Liver (tissue), 9 donors: Measurements from ENCODE around the gene IFNAR1. TPM values are rescaled to one million over a fixed set of nuclear protein-coding genes. Genes with fewer than 3 reads are reported as not detected.

Experiments
- DNase-seq: peaks from one replicate; pipeline ENCODE4 v3.0.0-alpha.2; 2017; ENCODE audit warnings: low spot score
- H3K27ac ChIP-seq, 2 donors: one replicate each; pipeline ENCODE4 v1.7.0; 2013; ENCODE audit warnings: inconsistent platforms in 2 of 2, low read length in 2 of 2, control low read depth in 1 of 2, low read depth in 1 of 2, mild to moderate bottlenecking in 1 of 2
- H3K27me3 ChIP-seq, 4 donors: one replicate each; pipeline versions ENCODE4 v1.6.1 to v1.7.0; 2013; ENCODE audit warnings: low read length in 3 of 4, inconsistent platforms in 1 of 4, mild to moderate bottlenecking in 1 of 4, moderate library complexity in 1 of 4; ENCODE audit not compliant: control insufficient read depth in 4 of 4, insufficient read depth in 4 of 4
- H3K36me3 ChIP-seq, 4 donors: one replicate each; pipeline versions ENCODE4 v1.6.1 to v1.7.0; 2013; ENCODE audit warnings: low read length in 3 of 4, mild to moderate bottlenecking in 3 of 4, low read depth in 1 of 4, moderate library complexity in 1 of 4; ENCODE audit not compliant: control insufficient read depth in 4 of 4, insufficient read depth in 3 of 4
- H3K4me1 ChIP-seq, 4 donors: one replicate each; pipeline versions ENCODE4 v1.6.1 to v1.7.0; 2013; ENCODE audit warnings: low read length in 3 of 4, mild to moderate bottlenecking in 3 of 4, moderate library complexity in 1 of 4; ENCODE audit not compliant: control insufficient read depth in 4 of 4, insufficient read depth in 4 of 4
- H3K4me3 ChIP-seq, 3 donors: one replicate each; pipeline versions ENCODE4 v1.6.1 to v1.7.0; 2013; ENCODE audit warnings: low read length in 3 of 3, control low read depth in 1 of 3, low read depth in 1 of 3, mild to moderate bottlenecking in 1 of 3
- H3K9ac ChIP-seq, 2 donors: one replicate each; pipeline ENCODE4 v1.7.0; 2013; ENCODE audit warnings: low read length in 2 of 2, mild to moderate bottlenecking in 2 of 2, moderate library complexity in 2 of 2, control low read depth in 1 of 2, low read depth in 1 of 2
- H3K9me3 ChIP-seq, 4 donors: one replicate each; pipeline versions ENCODE4 v1.6.1 to v1.7.0; 2013; ENCODE audit warnings: low read length in 3 of 4; ENCODE audit not compliant: control insufficient read depth in 4 of 4
- ATF3 ChIP-seq: IDR thresholded peaks from 2 replicates; pipeline ENCODE4 v1.6.1; 2016; ENCODE audit warnings: antibody characterized with exemption
- CTCF ChIP-seq: fragments of 150-350 bp; IDR thresholded peaks from 2 replicates; pipeline ENCODE4 v1.5.1; 2017; ENCODE audit warnings: improper control_type of control experiment, low read depth, low read length; ENCODE audit not compliant: missing input control
- EGR1 ChIP-seq, 2 donors: IDR thresholded peaks; 2 replicates each; pipeline ENCODE4 v1.6.1; 2016 to 2018; ENCODE audit warnings: antibody characterized with exemption in 2 of 2, low read depth in 2 of 2
- FOXA1 ChIP-seq: IDR thresholded peaks from 2 replicates; pipeline ENCODE4 v1.6.1; 2016; ENCODE audit warnings: antibody characterized with exemption
- FOXA2 ChIP-seq: IDR thresholded peaks from 2 replicates; pipeline ENCODE4 v1.6.1; 2016; ENCODE audit warnings: antibody characterized with exemption
- GABPA ChIP-seq, 2 donors: IDR thresholded peaks in 1 of 2; conservative IDR thresholded peaks in 1 of 2; 2 replicates each; pipeline ENCODE4 v1.6.1; 2016; ENCODE audit warnings: antibody characterized with exemption in 2 of 2, mild to moderate bottlenecking in 1 of 2, moderate library complexity in 1 of 2
- HNF4A ChIP-seq, 2 donors: conservative IDR thresholded peaks; 2 replicates each; pipeline ENCODE4 v1.6.1; 2016; ENCODE audit warnings: antibody characterized with exemption in 2 of 2, mild to moderate bottlenecking in 2 of 2
- HNF4G ChIP-seq: IDR thresholded peaks from 2 replicates; pipeline ENCODE4 v1.6.1; 2016; ENCODE audit warnings: antibody characterized with exemption
- JUND ChIP-seq, 2 donors: IDR thresholded peaks; 2 replicates each; pipeline ENCODE4 v1.6.1; 2016; ENCODE audit warnings: antibody characterized with exemption in 2 of 2
- MAX ChIP-seq: IDR thresholded peaks from 2 replicates; pipeline ENCODE4 v1.6.1; 2016; ENCODE audit warnings: antibody characterized with exemption
- NR2F2 ChIP-seq: IDR thresholded peaks from 2 replicates; pipeline ENCODE4 v1.6.1; 2016; ENCODE audit warnings: antibody characterized with exemption
- RAD21 ChIP-seq, 2 donors: IDR thresholded peaks; 2 replicates each; pipeline ENCODE4 v1.6.1; 2016; ENCODE audit warnings: antibody characterized with exemption in 2 of 2, mild to moderate bottlenecking in 2 of 2
- REST ChIP-seq: IDR thresholded peaks from 2 replicates; pipeline ENCODE4 v1.6.1; 2016; ENCODE audit warnings: antibody characterized with exemption, mild to moderate bottlenecking
- RXRA ChIP-seq, 2 donors: IDR thresholded peaks; 2 replicates each; pipeline ENCODE4 v1.6.1; 2017 to 2018; ENCODE audit warnings: antibody characterized with exemption in 2 of 2, mild to moderate bottlenecking in 1 of 2
- SP1 ChIP-seq: IDR thresholded peaks from 2 replicates; pipeline ENCODE4 v1.6.1; 2018; ENCODE audit warnings: antibody characterized with exemption, mild to moderate bottlenecking
- TAF1 ChIP-seq: conservative IDR thresholded peaks from 2 replicates; pipeline ENCODE4 v1.6.1; 2016; ENCODE audit warnings: antibody characterized with exemption, mild to moderate bottlenecking
- YY1 ChIP-seq: IDR thresholded peaks from 2 replicates; pipeline ENCODE4 v1.6.1; 2016; ENCODE audit warnings: antibody characterized with exemption, mild to moderate bottlenecking
- ZBTB33 ChIP-seq: IDR thresholded peaks from 2 replicates; pipeline ENCODE4 v1.6.1; 2016; ENCODE audit warnings: antibody characterized with exemption
- WGBS: extraction: QIAGEN DNeasy Blood & Tissue Kit; methylation state at CpG from one replicate; pipeline ENCODE4 v1.1.7; 2013; 5-methylcytosine and 5-hydroxymethylcytosine counted together
- polyA plus RNA-seq, 2 donors: library from polyadenylated mRNA; stranded (reverse) in 1 of 2; unstranded in 1 of 2; fragments of 200-250 nt in 1 of 2; fragments of >200 nt in 1 of 2; fragmentation: Nextera tagmentation in 1 of 2; extraction: Ambion mirVana in 1 of 2; gene quantifications; one replicate each; pipeline versions ENCODE4 v1.2.1 to v1.2.3, GENCODE V29; 2013 to 2015
- total RNA-seq, 2 donors: library from RNA; depleted of rRNA; stranded (reverse); fragments of >200 nt; gene quantifications; one replicate each; pipeline ENCODE4 v1.2.3, GENCODE V29; 2014
- donor health status: healthy.
- donor health status: healthy.
- donor health status: healthy.
- donor health status: healthy.
- donor health status: healthy.

The IFNAR1 gene
- total and polyA plus RNA-seq, 4 donors = 31.1 to 54.3 (median 46.2) TPM

- no peak for TF ChIP-seq MAX
- no peak for TF ChIP-seq JUND (IDR thresholded peaks at IDR 0.05)
- TF ChIP-seq SP1 = no peak
- no peak for TF ChIP-seq FOXA2
- TF ChIP-seq ZBTB33 = no peak
- no peak for TF ChIP-seq RXRA (IDR thresholded peaks at IDR 0.05)
- TF ChIP-seq RAD21 (IDR thresholded peaks at IDR 0.05) = no peak
- TF ChIP-seq YY1 = no peak
- Histone ChIP-seq H3K9ac (peak within 1 kb of the TSS; percentile 61 to 80), H3K9me3 (no peaks in the 10 kb centered on the region), H3K4me1 (peaks cover 3 to 16% (median 13%) of the 10 kb centered on the region in 4 donors), H3K27ac (peak within 1 kb of the TSS; percentile 89 to 95), H3K27me3 (no peaks in the 10 kb centered on the region), H3K36me3 (no peaks in the 10 kb centered on the region), H3K4me3 (peak within 1 kb of the TSS; percentile 64 to 90 (median 71))
- peak; percentile 69 for DNase-seq
- WGBS = under 1% methylated on average over 89 of the region's 89 CpGs
Observed at GRCh38 chr21:33403128-33403785, 78.5 kb downstream of the IFNAR1 start, which contains the start of gene IFNGR2. IFNGR2 (plus strand) TSS chr21:33403413; CDS start chr21:33403544, 131 bp downstream.

GRCh38 chr21:33403786-33404585 is 79.2 kb downstream of the IFNAR1 start:
- Histone ChIP-seq H3K9ac (peak overlapping the region; percentile 61 to 80), H3K4me1 (peaks cover 3 to 16% (median 13%) of the 10 kb centered on the region in 4 donors), H3K27me3 (no peaks in the 10 kb centered on the region), H3K36me3 (no peaks in the 10 kb centered on the region), H3K4me3 (peak overlapping the region; percentile 64 to 90 (median 71)), H3K9me3 (no peaks in the 10 kb centered on the region), H3K27ac (peak overlapping the region; percentile 89 to 95)
- 3% methylated on average over 47 of the region's 47 CpGs for WGBS
- peak; percentile 11 for TF ChIP-seq HNF4G
- TF ChIP-seq YY1 = peak; percentile 72
- TF ChIP-seq FOXA2 = no peak
- peak; percentile 29 for TF ChIP-seq REST
- TF ChIP-seq GABPA (IDR thresholded peaks at IDR 0.05 in 1 of 2, conservative IDR thresholded peaks at IDR 0.05 in 1 of 2) = no peak
- TF ChIP-seq RXRA (IDR thresholded peaks at IDR 0.05) = peak in 1 of 2 donors; percentile 9
- no peak for TF ChIP-seq RAD21 (IDR thresholded peaks at IDR 0.05)
- no peak for TF ChIP-seq MAX
- TF ChIP-seq HNF4A (conservative IDR thresholded peaks at IDR 0.05) = peak; percentile 41 to 59
- TF ChIP-seq JUND (IDR thresholded peaks at IDR 0.05) = no peak
- TF ChIP-seq ZBTB33 = no peak
- TF ChIP-seq EGR1 (IDR thresholded peaks at IDR 0.05; ENCODE audit: low read depth in 2 of 2) = no peak
- TF ChIP-seq SP1 = peak; percentile 9
- no peak for TF ChIP-seq CTCF
- TF ChIP-seq FOXA1 = no peak
- TF ChIP-seq NR2F2 = no peak
- no peak for TF ChIP-seq ATF3
- peak; percentile 78 for TF ChIP-seq TAF1
- peak; percentile 59 for DNase-seq
